HEK293 (cell line): Measurements from ENCODE around the gene ASMT.
"Not testable (repeated sequence)": the region's sequence is repeated elsewhere in the genome, so short reads cannot be mapped to it uniquely, and the experiment has no call there.

ENCODE experiments used
- RBAK ChIP-seq: fragments of 450-650 bp; formaldehyde crosslinking; IDR thresholded peaks from 2 replicates; pipeline ENCODE4 v1.5.1; 2016; ENCODE audit warnings: missing biosample characterization, missing genetic modification characterization
- ZBTB21 ChIP-seq: fragments of 450-650 bp; formaldehyde crosslinking; IDR thresholded peaks from 2 replicates; pipeline ENCODE4 v1.5.1; 2017; ENCODE audit warnings: missing biosample characterization, missing genetic modification characterization
- ZFP37 ChIP-seq: fragments of 450-650 bp; formaldehyde crosslinking; IDR thresholded peaks from 2 replicates; pipeline ENCODE4 v1.5.1; 2016; ENCODE audit warnings: missing biosample characterization, missing genetic modification characterization
- ZFP69B ChIP-seq: fragments of 450-650 bp; formaldehyde crosslinking; IDR thresholded peaks from 2 replicates; pipeline ENCODE4 v1.5.1; 2016; ENCODE audit warnings: missing biosample characterization, missing genetic modification characterization
- ZNF175 ChIP-seq: fragments of 450-650 bp; formaldehyde crosslinking; IDR thresholded peaks from 2 replicates; pipeline ENCODE4 v1.5.1; 2016; ENCODE audit warnings: missing biosample characterization, missing genetic modification characterization
- ZNF830 ChIP-seq: fragments of 450-650 bp; IDR thresholded peaks from 2 replicates; pipeline ENCODE4 v1.5.0; 2018; ENCODE audit warnings: missing biosample characterization, missing genetic modification characterization, low read depth, mild to moderate bottlenecking, moderate library complexity
- TF ChIP-seq, protein P1 (sequence below): fragments of 450-650 bp; formaldehyde crosslinking; IDR thresholded peaks from 2 replicates; pipeline ENCODE4 v1.5.1; 2016; ENCODE audit warnings: missing biosample characterization, missing genetic modification characterization

DNA sequence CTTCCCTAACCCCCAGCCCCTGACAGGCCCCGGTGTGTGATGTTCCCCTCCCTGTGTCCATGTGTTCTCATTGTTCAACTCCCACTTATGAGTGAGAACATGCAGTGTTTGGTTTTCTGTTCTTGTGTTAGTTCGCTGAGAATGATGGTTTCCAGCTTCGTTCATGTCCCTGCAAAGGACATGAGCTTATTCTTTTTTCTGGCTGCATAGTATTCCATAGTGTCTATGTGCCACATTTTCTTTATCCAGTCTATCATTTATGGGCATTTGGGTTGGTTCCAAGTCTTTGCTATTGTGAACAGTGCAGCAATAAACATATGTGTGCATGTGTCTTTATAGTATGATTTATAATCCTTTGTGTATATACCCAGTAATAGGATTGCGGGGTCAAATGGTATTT, 67.6 kb downstream of the ASMT start:
- TF ChIP-seq, protein P1, sequence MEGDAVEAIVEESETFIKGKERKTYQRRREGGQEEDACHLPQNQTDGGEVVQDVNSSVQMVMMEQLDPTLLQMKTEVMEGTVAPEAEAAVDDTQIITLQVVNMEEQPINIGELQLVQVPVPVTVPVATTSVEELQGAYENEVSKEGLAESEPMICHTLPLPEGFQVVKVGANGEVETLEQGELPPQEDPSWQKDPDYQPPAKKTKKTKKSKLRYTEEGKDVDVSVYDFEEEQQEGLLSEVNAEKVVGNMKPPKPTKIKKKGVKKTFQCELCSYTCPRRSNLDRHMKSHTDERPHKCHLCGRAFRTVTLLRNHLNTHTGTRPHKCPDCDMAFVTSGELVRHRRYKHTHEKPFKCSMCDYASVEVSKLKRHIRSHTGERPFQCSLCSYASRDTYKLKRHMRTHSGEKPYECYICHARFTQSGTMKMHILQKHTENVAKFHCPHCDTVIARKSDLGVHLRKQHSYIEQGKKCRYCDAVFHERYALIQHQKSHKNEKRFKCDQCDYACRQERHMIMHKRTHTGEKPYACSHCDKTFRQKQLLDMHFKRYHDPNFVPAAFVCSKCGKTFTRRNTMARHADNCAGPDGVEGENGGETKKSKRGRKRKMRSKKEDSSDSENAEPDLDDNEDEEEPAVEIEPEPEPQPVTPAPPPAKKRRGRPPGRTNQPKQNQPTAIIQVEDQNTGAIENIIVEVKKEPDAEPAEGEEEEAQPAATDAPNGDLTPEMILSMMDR (tag by site-specific recombination) = not testable (repeated sequence)
- TF ChIP-seq ZNF175; RBAK; ZFP37 (tag by site-specific recombination); ZNF830 (tag by site-specific recombination); ZBTB21 (tag by site-specific recombination); ZFP69B (tag by site-specific recombination): not testable (repeated sequence)
